NCI-H2107 treated with DMSO at 0.1 percent for 48 hours (cell line): ENCODE results near the gene RNF145.
"Not testable (repeated sequence)": the region's sequence is repeated elsewhere in the genome, so short reads cannot be mapped to it uniquely, and the experiment has no call there.

Source experiments
- DNase-seq: peaks from one replicate; lab custom pipeline; 2025; ENCODE audit not compliant: unreplicated experiment; lab: John Stamatoyannopoulos, UW

Gene RNF145

DNA sequence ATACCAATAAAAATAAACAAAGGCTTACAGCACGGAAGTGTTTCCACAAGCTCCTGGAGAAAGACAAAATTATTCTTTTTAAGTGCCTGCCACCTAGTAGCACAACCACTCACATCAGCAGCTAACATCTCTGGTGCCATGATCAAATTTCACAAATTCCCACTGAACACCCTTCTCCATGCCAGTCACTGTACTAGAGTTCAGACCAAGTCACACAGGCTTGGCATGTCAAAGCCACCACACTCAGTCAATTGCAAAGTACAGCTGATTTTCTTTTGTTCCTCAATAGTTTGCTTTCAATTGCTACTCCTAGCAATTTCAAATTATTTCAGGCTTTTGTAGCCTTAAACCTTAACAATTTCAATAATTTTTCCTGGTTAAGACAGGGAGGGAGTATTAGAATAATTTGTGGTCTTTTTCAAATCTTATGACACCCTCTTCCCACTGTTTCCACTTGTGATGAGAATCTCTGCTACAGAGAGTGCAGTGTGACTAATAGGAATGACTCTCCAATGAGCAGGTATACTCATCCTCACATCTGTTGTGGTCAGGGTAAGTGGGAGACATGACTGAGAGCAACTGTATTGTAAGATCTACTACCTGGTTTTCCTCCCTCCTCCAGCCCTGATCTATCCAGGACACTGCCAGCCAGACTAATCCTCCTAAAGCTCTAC is 46.2 kb downstream of the RNF145 start:
- peak; percentile 45 for DNase-seq

DNA sequence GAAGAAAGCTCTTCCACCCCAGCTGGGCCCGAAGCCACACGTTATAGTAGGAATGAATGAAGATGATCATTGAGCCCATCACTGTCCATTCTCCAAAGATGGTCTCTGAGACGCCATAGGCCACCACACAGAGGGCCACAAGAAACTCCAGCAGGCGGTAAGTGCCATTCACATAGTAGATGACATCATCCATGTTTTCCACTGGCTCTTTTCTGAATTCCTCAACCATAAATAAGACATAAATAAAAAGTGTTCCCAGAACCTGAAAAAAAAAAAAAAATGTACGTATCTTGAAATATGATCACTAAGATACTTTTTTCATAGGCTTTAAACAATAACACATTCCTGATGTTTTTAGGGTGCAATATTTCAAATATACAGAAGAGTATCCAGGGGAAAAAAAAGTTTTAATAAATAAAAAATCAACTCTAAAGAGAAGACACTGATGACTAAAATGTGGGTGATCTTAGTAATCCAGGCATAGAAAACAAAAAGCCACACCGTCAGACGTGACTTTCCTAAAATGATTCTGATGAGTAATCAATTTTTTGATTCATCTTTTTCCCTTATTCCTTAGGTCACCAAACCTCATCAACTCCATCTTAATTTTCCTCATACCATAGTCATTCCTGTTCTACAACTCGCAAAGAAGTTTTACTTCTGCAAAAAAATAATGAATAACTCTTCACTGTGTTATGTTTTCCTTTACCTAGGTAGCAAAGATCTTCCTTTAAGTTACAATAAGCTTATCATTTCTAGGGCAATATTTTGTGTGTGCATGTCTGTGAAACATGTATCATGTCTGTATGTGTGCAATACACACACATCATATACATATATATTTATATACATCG is 47.8 kb downstream of the RNF145 start:
- DNase-seq: no peak

DNA sequence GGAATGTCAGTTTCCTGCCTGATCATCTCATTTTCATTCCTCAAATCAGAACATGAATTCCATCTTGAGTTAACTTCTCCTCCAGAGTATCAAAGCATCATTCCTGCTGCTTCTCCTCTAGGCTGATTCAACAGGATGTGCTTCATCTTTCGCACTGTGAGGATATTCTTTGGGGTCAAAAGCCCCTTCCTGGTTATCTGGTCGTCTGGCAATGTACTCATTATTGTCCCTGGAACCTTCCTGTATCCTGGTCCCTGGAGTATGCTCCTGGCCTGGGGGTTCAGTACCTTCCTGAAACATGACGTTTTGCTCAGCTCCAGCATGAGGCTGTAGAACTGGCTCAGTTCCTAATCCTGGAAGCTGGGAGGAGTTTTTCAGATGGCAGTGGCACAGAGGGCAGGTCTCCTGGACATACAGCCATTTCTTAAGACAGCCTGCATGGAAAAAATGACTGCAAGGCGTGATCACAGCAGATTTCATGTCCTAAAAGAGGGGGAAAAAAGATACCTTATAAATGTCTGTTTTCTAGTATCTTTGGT is 50.7 kb downstream of the RNF145 start:
- DNase-seq: not testable (repeated sequence)

DNA sequence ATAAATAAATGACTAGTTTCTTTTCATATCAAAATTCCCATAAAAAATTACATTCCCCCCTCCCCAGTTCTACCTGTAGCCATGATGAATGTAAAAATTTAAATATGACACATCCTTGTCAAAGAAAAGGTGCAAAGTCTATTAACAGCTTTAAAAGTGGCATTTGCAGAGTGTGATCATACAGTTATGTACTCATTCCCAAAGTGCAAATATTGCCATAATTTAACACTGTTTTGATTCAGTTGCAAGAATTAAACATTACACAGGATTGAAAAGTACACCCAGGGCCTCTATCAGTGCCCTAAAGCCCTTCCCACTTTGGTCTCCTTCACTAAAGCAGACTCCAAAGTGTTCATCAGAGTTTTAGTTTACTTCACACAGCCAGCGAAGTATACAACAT is 51.8 kb downstream of the RNF145 start:
- DNase-seq: no peak

DNA sequence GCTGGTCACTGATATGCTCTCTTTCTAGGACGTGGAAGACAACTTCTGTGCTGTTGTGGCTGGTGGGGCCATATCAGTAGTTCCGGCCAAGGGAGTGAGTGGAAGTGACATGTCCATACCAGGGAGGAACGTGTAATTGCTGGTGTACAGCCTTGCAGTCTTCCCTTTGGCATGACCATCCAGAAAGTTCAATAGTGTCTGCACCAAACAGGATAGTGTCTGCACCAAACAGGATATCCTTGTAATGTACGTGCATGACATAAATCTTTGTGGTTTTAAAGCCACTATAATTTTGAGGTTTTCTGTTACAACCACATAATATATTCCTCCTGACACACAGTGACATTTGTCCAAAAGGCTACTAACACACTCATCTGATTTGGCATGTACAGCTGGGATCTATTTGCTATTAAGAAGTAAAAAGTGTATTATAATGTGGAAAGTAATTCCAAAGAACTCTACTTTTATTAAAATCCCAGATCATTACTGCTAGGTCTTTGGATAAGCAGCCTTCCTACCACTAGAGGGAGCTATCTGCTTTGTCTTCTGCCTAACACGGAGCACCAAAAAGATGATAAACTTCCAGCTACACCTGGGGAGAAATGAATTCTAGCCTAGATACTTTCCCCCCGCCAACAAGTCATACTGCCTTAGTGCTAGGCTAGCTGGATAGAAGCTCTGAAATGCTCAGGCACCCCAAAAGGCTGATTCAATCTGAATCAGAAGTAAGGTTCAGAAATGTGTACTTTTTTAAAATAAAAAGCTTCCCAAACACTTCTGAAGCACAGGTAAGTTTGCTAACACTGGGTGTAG is 52.7 kb downstream of the RNF145 start:
- DNase-seq: peak; percentile 49

DNA sequence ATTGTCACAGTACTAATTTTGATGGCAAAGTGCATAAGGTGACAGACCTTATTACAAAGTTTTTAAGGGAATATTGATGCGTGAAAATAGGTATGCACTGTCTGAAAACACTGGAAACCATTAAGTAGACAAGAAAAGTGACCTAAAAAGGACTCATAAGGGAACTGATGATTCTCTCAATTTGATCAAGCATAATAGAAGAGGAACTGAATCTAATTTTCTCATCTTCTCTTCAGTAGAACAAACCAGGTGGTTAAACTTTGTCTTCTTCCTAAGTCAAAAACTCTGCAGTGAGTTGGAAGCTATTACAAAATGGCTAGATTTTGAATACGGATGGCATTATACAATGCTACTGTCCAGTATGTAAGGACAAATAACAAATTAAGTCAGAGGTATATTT is 53.4 kb downstream of the RNF145 start:
- no peak for DNase-seq

DNA sequence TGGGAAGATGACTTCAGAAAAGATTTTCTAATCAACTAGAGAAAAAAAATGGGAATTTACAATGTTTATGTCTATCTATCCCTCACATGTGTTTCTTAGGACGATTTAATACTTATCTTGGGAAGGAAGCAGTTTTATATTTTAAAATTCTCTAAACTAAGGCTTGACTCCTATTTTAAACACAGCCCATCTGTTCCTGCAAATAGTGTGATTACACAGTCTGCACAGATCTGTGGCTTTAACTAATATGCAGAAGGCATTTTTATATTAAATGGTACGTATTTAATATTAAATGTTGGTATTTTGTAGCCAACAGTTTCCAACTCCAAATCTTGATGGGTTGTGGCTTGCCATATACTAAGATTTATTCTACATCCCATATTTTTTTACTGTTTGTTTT is 56.5 kb downstream of the RNF145 start:
- DNase-seq: no peak

DNA sequence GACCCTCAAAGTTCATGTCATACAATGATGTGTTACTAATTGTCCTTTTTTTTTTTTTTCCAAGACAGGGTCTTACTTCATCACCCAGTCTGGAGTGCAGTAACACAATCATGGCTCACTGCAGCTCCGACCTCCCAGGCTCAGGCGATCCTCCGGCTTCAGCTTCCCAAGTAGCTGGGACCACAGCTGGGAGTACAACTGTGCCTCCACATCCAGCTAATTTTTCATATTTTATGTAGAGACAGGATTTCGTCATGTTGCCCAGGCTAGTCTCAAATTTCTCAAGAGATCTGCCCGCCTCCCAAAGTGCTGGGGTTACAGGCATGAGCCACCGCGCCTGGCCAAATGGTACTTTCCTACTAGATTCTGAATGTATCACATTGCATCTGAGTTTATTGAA is 60.3 kb downstream of the RNF145 start:
- DNase-seq: no peak

DNA sequence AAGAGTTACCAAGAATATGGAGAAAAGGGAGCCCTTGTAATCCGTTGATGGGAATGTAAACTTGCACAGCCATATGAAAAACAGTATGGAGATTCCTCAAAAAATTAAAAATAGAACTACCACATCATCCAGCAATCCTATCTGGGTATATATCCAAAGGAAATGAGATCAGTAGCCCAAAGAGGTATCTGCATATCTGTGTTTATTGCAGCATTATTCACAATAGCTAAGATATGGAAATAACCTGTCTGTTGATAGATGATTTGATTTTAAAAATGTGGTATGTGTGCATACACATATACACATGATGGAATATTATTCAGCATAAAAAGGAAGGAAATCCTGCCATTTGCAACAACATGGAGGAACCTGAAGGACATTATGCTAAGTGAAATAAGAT is 61.4 kb downstream of the RNF145 start:
- DNase-seq: no peak

DNA sequence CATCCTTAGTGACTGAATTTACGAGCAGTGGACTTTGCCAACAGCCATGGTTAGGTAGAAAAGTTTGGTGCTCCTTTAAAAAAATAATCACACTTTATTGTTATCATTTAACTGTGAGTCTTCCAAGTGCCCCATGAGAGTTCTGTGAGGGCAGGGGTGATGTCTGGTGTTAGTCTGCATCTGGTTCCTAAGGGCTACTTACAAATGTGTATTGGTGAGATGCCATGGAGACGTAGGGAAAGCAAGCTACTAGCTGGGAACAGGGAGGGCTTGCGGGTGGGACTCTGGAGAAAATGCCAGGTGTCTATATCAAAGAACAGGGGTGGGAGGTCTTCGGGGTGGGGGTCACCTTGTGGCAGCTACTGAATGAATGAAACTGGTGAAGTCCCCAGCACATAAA is 62.5 kb downstream of the RNF145 start:
- DNase-seq: no peak

DNA sequence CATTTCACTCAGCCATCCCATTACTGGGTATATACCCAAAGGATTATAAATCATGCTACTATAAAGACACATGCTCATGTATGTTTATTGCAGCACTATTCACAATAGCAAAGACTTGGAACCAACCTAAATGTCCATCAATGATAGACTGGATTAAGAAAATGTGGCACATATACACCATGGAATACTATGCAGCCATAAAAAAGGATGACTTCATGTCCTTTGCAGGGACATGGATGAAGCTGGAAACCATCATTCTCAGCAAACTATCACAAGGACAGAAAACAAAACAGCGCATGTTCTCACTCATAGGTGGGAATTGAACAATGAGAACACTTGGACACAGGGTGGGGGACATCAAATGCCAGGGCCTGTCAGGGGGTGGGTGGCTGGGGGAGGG is 64.2 kb downstream of the RNF145 start:
- DNase-seq: not testable (repeated sequence)

DNA sequence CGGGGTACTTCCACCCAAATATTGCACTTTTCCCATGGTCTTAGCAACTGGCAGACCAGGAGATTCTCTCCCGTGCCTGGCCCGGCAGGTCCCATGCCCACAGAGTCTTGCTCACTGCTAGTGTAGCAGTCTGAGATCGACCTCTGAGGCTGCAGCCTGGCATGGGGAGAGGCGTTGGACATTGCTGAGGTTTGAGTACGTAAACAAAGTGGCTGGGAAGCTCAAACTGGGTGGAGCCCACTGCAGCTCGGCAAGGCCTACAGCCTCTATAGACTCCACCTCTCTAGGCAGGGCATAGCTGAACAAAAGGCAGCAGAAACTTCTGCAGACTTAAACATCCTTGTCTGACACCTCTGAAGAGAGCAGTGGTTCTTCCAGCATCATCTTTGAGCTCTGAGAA is 69.6 kb downstream of the RNF145 start:
- DNase-seq: no peak

DNA sequence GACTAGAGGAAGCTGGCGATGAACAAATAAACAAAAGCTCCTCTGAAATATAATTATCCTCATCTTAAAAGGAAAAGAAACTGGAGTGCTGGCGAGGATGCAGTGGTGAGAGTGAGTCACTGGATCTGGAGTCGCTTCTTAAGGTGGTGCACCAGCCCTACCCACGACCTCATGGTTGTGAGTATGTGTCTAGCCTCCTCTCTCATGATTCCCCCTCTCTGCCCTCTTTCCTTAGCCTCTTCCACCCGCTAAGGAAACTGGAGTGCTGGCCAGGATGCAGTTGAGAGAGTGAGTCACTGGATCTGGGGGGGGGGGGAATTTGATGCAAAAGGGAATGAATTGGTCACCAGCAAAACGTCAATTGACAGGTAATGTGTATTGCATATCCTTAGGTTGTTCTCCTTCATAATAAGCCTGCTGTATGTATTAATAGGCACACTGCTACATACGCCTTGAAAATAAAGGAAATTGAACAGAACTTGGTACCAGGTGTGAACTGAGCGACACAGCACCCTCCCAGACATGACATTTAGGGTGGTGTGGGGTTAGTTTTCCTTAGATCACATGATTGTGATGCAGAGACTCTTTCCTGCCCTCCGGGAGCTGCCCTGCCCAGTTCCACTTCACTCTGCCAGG is 73.3 kb downstream of the RNF145 start:
- no peak for DNase-seq

DNA sequence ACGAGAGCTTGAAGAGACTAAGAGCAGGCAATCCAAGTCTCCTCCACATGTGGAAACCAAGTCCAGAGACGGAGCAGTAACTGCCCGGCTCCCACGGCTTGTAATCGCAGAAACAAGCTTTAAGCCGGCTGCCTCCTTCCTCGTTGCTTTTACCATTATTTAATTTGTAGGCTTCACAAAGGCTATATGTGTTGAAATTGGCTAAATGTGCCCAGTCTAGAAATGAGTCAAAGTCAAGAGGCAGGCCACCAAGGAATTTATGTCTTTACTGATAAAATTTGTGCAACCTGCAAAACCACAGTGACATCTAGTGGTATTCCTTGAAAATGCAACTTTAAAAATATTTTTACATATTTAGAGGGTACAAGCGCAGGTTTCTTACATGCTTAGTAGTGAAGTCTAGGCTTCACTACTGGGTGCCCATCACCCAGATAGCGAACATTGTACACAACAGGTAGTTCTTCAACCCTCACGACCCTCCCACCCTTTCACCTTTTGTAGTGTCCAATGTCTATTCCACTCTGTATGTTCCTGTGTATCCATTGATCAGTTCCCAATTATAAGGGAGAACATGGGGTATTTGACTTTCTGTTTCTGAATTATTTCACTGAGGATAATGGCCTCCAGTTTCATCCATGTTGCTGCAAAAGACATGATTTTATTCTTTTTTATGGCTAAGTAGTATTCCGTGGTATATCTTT is 76.2 kb downstream of the RNF145 start:
- DNase-seq: peak; percentile 11

DNA sequence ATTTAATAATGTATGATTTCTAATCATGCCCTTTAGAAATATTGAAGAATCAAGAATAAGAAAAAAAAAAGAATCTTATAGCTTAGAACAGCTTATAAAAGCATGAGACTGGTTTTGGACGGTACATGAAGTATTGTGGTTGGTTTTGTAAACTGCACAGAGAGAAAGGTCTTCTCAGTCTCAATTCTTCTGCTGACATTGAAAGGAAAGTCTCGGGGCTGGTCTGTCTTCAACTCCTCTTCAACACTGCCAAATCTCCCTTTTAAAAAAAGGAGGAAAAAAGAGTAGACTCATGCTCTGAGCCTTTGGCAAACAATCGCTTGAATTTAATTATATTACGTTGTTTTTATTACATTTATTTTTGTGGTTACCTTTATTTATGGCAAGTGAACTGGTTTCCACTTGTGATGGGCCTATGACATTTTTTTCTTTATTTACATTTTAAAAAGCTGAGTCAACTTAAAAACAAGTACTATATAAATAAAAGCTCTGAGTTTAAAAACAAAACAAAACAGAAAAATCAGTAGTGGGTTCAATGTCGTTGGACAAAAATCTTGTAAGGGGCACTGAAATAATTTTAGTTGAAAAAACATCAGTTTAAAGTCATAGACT is 76.8 kb downstream of the RNF145 start:
- no peak for DNase-seq

DNA sequence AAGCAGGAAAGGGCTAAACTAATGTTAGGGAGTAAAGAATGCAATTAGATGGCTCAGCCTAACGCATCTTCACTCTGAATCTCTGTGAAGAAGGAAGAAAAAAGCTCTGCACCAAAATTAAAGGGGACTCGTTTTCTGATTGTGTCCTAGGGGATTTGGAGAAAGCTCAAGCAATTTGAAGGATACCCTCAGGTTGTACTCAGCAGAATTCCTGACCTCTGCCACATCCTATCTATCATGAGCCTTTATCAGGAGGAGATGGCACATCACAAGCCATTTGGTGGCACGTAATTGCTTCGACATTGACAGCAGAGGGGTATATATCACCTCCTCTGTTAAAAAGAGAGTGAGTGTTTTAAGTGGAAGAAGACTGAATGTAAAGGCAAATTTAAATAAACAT is 77.4 kb downstream of the RNF145 start:
- no peak for DNase-seq

DNA sequence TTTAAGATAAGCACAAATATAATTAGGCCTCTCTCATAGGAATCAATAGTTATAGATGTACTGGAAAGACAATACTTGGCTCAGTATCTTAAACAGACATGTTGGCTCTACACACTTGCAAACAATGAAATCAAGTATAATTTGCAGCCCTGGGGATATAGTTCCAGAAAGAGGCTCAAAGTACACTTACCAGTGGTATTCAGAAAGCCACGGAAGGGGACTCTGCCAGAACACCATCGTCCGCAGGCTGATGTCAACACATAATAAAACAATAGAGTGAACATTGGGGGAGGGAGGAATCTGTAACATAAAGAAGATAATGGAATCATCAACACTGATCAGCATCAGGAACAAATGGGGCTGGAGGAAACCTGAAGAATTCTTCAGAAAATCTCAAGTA is 78.5 kb downstream of the RNF145 start:
- DNase-seq: no peak

DNA sequence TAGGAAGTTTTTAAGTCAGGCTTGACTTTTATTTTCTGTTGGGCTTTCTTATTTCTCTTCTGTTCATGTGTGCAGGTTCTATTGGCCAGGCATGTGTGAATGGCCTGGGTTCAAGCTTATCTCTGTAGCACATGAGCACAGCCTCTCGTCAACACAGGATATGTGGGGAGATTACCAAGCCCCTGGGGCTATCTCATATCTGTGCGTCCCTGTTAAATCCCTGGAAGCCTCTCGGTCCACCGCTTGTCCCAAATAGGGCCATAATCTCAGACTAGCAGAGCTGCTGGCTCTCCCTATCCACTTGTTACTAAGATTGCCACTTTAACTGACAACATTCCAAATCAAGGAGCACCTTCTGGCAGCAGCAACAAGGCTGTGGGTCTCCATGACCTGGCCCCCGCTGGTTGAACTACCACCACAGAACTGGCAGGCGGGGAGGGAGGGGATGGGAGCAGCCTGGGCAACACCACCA is 81.2 kb downstream of the RNF145 start:
- no peak for DNase-seq

DNA sequence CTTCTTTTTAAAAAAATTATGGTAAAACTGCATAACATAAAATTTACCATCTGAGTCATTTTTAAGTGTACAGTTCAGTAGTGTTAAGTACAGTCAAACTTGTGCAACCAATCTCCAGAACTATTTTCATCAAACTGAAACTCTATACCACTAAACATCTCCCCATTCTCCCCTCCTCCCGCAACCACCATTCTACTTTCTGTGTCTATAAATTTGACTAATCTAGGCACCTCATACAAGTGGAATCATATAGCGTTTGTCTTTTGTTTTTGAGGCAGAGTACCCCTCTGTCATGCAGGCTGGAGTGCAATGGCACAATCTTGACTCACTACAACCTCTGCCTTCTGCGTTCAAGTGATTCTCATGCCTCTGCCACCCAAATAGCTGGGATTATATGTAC is 85.7 kb downstream of the RNF145 start:
- DNase-seq: no peak

DNA sequence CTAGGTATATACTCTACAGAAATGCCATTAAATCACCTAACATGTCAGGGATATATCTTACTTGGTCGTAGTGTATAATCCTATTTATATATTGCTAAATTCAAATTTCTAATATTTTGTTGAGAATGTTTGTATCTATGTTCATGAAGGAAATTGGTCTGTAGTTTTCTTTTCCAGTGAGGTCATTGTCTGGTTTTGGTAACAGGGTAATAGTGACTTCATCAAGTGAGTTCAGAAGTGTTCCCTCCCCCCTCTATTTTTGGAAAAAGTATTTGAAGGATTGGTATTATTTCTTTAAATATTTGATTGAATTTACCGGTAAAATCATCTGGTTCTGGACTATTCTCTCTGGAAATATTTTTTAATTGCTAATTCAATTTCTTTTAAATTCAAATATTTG is 86.2 kb downstream of the RNF145 start:
- no peak for DNase-seq
